Neuronal stem cell (in vitro differentiated cells): ENCODE data around the gene USP10.

Experiments
- DNase-seq: peaks from one replicate; pipeline ENCODE4 v3.0.0-alpha.2; 2013; ENCODE audit warnings: low spot score
- H2AFZ ChIP-seq: one replicate; pipeline ENCODE4 v1.6.1; 2013; ENCODE audit warnings: mild to moderate bottlenecking, low read length, inconsistent platforms
- H2AK5ac ChIP-seq: 2 replicates; pipeline ENCODE4 v1.6.1; 2013; ENCODE audit warnings: low read depth, mild to moderate bottlenecking, inconsistent platforms, low read length, moderate library complexity, mixed read lengths
- H2BK120ac ChIP-seq: 2 replicates; pipeline ENCODE4 v1.6.1; 2013; ENCODE audit warnings: low read depth, mild to moderate bottlenecking, inconsistent platforms, low read length, moderate library complexity, mixed read lengths
- H2BK12ac ChIP-seq: one replicate; pipeline ENCODE4 v1.6.1; 2013; ENCODE audit warnings: low read length, inconsistent platforms
- H2BK15ac ChIP-seq: 2 replicates; pipeline ENCODE4 v1.6.1; 2013; ENCODE audit warnings: mild to moderate bottlenecking, low read length, inconsistent platforms, mixed read lengths
- H2BK5ac ChIP-seq: one replicate; pipeline ENCODE4 v1.6.1; 2013; ENCODE audit warnings: inconsistent platforms, mild to moderate bottlenecking, low read length, moderate library complexity
- H3K14ac ChIP-seq: one replicate; pipeline ENCODE4 v1.6.1; 2013; ENCODE audit warnings: low read length, inconsistent platforms
- H3K18ac ChIP-seq: 2 replicates; pipeline ENCODE4 v1.6.1; 2013; ENCODE audit warnings: low read length, inconsistent platforms
- H3K23ac ChIP-seq: 2 replicates; pipeline ENCODE4 v1.6.1; 2013; ENCODE audit warnings: low read depth, mild to moderate bottlenecking, mixed read lengths, low read length, inconsistent platforms; ENCODE audit not compliant: poor library complexity
- H3K27ac ChIP-seq: replicated peaks from 3 replicates; pipeline ENCODE4 v1.5.1; 2013; ENCODE audit warnings: low read length, inconsistent platforms
- H3K27me3 ChIP-seq, 3 experiments: 2 replicates each; pipeline ENCODE4 v1.6.1; 2013; ENCODE audit warnings: low read length in 3 of 3, mild to moderate bottlenecking in 2 of 3, inconsistent platforms in 1 of 3, low read depth in 1 of 3, mixed read lengths in 1 of 3, moderate library complexity in 1 of 3; ENCODE audit not compliant: control insufficient read depth in 3 of 3, insufficient read depth in 3 of 3
- H3K36me3 ChIP-seq, 2 donors: replicated peaks in 1 of 2; 2 replicates each; pipeline ENCODE4 v1.6.1; 2013; ENCODE audit warnings: low read length in 2 of 2; ENCODE audit not compliant: control insufficient read depth in 2 of 2, insufficient read depth in 2 of 2
- H3K4ac ChIP-seq: 2 replicates; pipeline ENCODE4 v1.6.1; 2013; ENCODE audit warnings: inconsistent platforms, mild to moderate bottlenecking, low read length, moderate library complexity
- H3K4me1 ChIP-seq, 2 donors: 1 replicate in 1 of 2; 2 replicates in 1 of 2; pipeline ENCODE4 v1.6.1; 2013; ENCODE audit warnings: low read length in 2 of 2, low read depth in 1 of 2; ENCODE audit not compliant: control insufficient read depth in 2 of 2, insufficient read depth in 1 of 2
- H3K4me2 ChIP-seq: one replicate; pipeline ENCODE4 v1.6.1; 2013; ENCODE audit warnings: mild to moderate bottlenecking, low read length, inconsistent platforms; ENCODE audit not compliant: insufficient read depth, poor library complexity, severe bottlenecking
- H3K4me3 ChIP-seq, 2 donors: 2 replicates each; pipeline ENCODE4 v1.5.1; 2013; ENCODE audit warnings: low read length in 2 of 2, mild to moderate bottlenecking in 2 of 2, inconsistent platforms in 1 of 2, moderate library complexity in 1 of 2
- H3K79me1 ChIP-seq: one replicate; pipeline ENCODE4 v1.6.1; 2013; ENCODE audit warnings: low read depth, mild to moderate bottlenecking, inconsistent platforms, low read length, moderate library complexity
- H3K9ac ChIP-seq: one replicate; pipeline ENCODE4 v1.6.1; 2013; ENCODE audit warnings: mild to moderate bottlenecking, low read depth, low read length, inconsistent platforms; ENCODE audit not compliant: poor library complexity
- H3K9me3 ChIP-seq, 2 donors: replicated peaks in 1 of 2; 2 replicates each; pipeline versions ENCODE3 to v1.6.1; 2013; ENCODE audit warnings: low read length in 2 of 2, mild to moderate bottlenecking in 2 of 2, inconsistent platforms in 1 of 2, low read depth in 1 of 2, mixed read lengths in 1 of 2, moderate library complexity in 1 of 2; ENCODE audit not compliant: control insufficient read depth in 2 of 2, insufficient read depth in 1 of 2
- H4K8ac ChIP-seq: one replicate; pipeline ENCODE4 v1.6.1; 2013; ENCODE audit warnings: low read depth, mild to moderate bottlenecking, inconsistent platforms, low read length, moderate library complexity
- H4K91ac ChIP-seq: one replicate; pipeline ENCODE4 v1.6.1; 2013; ENCODE audit warnings: low read length, low read depth, mild to moderate bottlenecking, inconsistent platforms; ENCODE audit not compliant: poor library complexity
- WGBS, 2 donors: extraction: QIAGEN DNeasy Blood & Tissue Kit; methylation state at CpG; one replicate each; pipeline ENCODE4 v1.1.7; 2013; ENCODE audit warnings: missing lambda C conversion rate in 2 of 2, mixed read lengths in 1 of 2; ENCODE audit not compliant: insufficient read length in 2 of 2, insufficient replicate concordance in 1 of 2; ENCODE audit errors: extremely low coverage in 2 of 2; 5-methylcytosine and 5-hydroxymethylcytosine counted together

USP10 gene

DNA sequence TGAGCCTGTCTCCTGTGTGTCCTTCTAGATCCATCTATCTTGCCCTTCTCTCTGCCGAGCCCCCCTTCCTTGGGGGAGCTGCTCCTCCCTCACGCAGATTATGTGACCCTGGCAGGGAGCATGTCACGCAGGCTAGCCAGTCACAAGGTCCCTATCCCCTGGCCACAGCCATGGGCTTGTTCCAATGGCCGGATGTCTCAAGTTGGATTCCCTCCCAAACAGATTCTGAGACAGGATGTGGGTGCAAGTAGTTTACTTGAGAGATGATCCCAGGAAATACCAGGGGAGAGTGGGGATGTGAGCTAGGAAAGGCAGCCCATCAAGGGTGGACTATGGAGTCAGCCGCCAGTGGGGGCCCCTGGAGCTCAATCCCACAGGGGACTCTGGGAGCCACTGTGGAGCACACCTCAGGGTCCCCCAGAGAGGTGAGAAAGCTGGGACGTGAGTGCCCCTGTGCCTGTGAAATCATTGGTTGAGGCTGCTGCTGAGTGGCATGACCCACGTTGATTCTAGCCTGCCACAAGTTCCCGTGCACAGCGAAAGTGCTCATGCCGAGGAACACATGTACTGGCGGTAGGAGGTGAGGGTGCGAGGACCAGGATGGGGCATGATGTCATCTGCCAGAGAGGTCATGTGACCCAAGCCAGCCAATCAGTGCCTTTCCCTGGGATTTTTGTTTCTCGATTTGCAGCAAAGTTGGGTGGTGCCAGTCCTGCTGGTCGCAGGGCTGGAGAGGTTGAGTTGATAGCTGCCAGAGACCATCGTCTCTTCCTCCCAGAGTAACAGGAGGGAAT is 113.5 kb downstream of the USP10 start:
- no CpG with 5 or more reads among the region's 15 CpGs for WGBS, 2 donors

DNA sequence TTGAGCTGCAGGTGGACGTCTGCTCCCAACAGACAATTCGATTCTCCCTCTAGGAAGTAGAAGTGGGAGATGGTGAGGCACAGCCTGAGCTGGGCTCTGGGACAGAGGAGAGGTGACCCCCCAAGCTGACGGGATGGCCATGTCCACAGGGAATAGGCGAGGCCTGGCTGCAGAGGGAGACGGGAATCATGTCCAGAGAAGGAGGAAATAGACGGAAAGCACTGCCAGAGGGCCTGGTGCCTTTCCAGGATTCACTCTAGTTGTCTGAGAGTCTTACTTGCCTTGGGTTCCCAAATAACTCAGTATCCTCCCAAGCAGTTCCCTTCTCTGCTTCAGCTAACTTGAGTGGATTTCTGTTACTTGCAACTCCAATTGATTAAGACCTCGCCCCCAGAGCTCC is 115.7 kb downstream of the USP10 start:
- Histone ChIP-seq H3K9me3 (peaks cover 0 to 4% of the 10 kb centered on the region in 2 donors), H2BK120ac (no peak overlapping the region)

More for the DNA sequence above, 113.5 kb downstream of the USP10 start:
- H3K4me3 ChIP-seq: no peak overlapping the region
- H3K14ac ChIP-seq: no peak overlapping the region
- DNase-seq: no peak
- no peak overlapping the region for H2AK5ac ChIP-seq
- no peaks in the 10 kb centered on the region for H3K36me3 ChIP-seq
- H3K4me1 ChIP-seq: no peaks in the 10 kb centered on the region
- H3K27ac ChIP-seq: no peak overlapping the region
- H3K4me2 ChIP-seq: no peak overlapping the region
- H3K18ac ChIP-seq: peak overlapping the region; percentile 42
- peak overlapping the region; percentile 47 for H3K23ac ChIP-seq
- no peak overlapping the region for H2BK15ac ChIP-seq
- H3K79me1 ChIP-seq: no peaks in the 10 kb centered on the region
- no peak overlapping the region for H4K8ac ChIP-seq
- H4K91ac ChIP-seq: no peak overlapping the region
- H3K9ac ChIP-seq: no peak overlapping the region
- H2BK120ac ChIP-seq: no peak overlapping the region
- no peak overlapping the region for H3K4ac ChIP-seq
- no peak overlapping the region for H2BK12ac ChIP-seq
- no peak overlapping the region for H2BK5ac ChIP-seq
- no peak overlapping the region for H2AFZ ChIP-seq
- peaks cover 0 to 2% of the 10 kb centered on the region in 2 donors for H3K9me3 ChIP-seq
- H3K27me3 ChIP-seq: peaks cover 0 to 62% (median 0%) of the 10 kb centered on the region in 3 experiments

DNA sequence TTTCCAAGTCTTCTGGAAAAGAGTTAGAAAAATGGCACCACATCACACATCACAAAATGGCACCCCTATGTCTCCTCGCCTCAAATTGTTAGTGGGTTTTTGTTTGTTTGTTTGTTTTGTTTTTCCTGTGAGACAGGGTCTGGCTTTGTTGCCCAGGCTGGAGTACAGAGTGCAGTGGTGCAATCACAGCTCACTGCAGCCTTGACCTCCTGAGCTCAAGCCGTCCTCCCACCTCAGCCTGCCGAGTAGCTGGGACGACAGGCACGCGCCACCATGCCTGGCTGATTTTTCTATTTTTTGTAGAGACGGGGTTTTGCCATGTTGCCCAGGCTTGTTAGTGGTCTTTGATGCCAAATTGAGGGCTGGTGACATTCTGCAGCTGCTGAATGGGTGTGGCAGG is 116.2 kb downstream of the USP10 start:
- no peak overlapping the region for H4K8ac ChIP-seq
- no peak overlapping the region for H2BK5ac ChIP-seq
- no peak overlapping the region for H3K9ac ChIP-seq
- H2BK12ac ChIP-seq: no peak overlapping the region
- peaks cover 3 to 6% of the 10 kb centered on the region in 2 donors for H3K4me1 ChIP-seq
- no peak overlapping the region for H4K91ac ChIP-seq
- H3K4me2 ChIP-seq: no peak overlapping the region
- H3K79me1 ChIP-seq: no peaks in the 10 kb centered on the region
- no CpG with 5 or more reads among the region's 7 CpGs for WGBS, 2 donors
- no peak overlapping the region for H2AK5ac ChIP-seq
- H3K27me3 ChIP-seq: peaks cover 0 to 75% (median 23%) of the 10 kb centered on the region in 3 experiments
- H3K27ac ChIP-seq: no peak overlapping the region
- no peaks in the 10 kb centered on the region for H3K36me3 ChIP-seq
- no peak overlapping the region for H2BK15ac ChIP-seq
- H3K4ac ChIP-seq: no peak overlapping the region
- no peak overlapping the region for H3K4me3 ChIP-seq
- no peak for DNase-seq
- no peak overlapping the region for H3K23ac ChIP-seq
- H2BK120ac ChIP-seq: no peak overlapping the region
- H3K18ac ChIP-seq: no peak overlapping the region
- peaks cover 0 to 4% of the 10 kb centered on the region in 2 donors for H3K9me3 ChIP-seq
- H3K14ac ChIP-seq: no peak overlapping the region
- H2AFZ ChIP-seq: no peak overlapping the region

More for the DNA sequence above, 115.7 kb downstream of the USP10 start:
- Histone ChIP-seq H4K8ac (no peak overlapping the region), H2BK15ac (no peak overlapping the region), H2BK12ac (no peak overlapping the region), H3K27ac (no peak overlapping the region), H3K36me3 (no peaks in the 10 kb centered on the region), H3K79me1 (no peaks in the 10 kb centered on the region), H3K4me2 (no peak overlapping the region), H2AFZ (no peak overlapping the region), H3K9ac (no peak overlapping the region), H4K91ac (no peak overlapping the region), H3K14ac (no peak overlapping the region), H3K23ac (no peak overlapping the region), H3K4me1 (peaks cover 3 to 6% of the 10 kb centered on the region in 2 donors), H3K27me3 (peaks cover 0 to 74% (median 17%) of the 10 kb centered on the region in 3 experiments), H3K18ac (no peak overlapping the region), H3K4me3 (no peak overlapping the region), H2BK5ac (no peak overlapping the region), H2AK5ac (no peak overlapping the region), H3K4ac (no peak overlapping the region)
- no CpG with 5 or more reads among the region's 7 CpGs for WGBS, 2 donors
- no peak for DNase-seq

DNA sequence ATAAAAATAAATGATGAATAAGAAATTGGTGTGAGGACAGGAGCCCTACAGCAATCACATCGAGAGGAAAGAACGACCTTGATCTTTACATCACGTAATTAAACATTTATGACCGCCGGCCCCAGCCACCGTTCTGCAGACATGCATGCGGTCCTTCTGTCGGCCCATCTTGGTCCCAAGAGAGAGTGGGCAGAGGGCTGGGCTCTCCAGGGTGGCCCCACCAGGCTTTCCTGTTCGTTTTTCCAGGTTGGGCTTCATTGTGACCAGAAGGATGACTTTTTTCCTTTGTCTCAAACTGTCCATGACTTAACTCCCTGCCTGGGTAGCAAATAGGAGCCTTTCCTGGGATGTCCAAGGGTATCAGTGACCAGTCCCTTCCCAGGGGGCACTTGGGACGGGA is 116.7 kb downstream of the USP10 start:
- no peak overlapping the region for H2BK5ac ChIP-seq
- no peak overlapping the region for H3K27ac ChIP-seq
- peaks cover 3 to 6% of the 10 kb centered on the region in 2 donors for H3K4me1 ChIP-seq
- H2AK5ac ChIP-seq: no peak overlapping the region
- no peak overlapping the region for H3K9ac ChIP-seq
- no peak overlapping the region for H3K18ac ChIP-seq
- H4K8ac ChIP-seq: no peak overlapping the region
- H2BK120ac ChIP-seq: no peak overlapping the region
- no peaks in the 10 kb centered on the region for H3K36me3 ChIP-seq
- no peak for DNase-seq
- H3K4ac ChIP-seq: no peak overlapping the region
- no peak overlapping the region for H2BK15ac ChIP-seq
- no peak overlapping the region for H2BK12ac ChIP-seq
- H3K14ac ChIP-seq: no peak overlapping the region
- H2AFZ ChIP-seq: no peak overlapping the region
- H3K27me3 ChIP-seq: peaks cover 0 to 79% (median 27%) of the 10 kb centered on the region in 3 experiments
- H3K9me3 ChIP-seq: peaks cover 0 to 4% of the 10 kb centered on the region in 2 donors
- no peak overlapping the region for H3K23ac ChIP-seq
- no peak overlapping the region for H3K4me3 ChIP-seq
- H4K91ac ChIP-seq: no peak overlapping the region
- no CpG with 5 or more reads among the region's 10 CpGs for WGBS, 2 donors
- H3K79me1 ChIP-seq: no peaks in the 10 kb centered on the region
- no peak overlapping the region for H3K4me2 ChIP-seq
